Measurements from ENCODE around the gene FRMD4B.

The FRMD4B gene

DNA sequence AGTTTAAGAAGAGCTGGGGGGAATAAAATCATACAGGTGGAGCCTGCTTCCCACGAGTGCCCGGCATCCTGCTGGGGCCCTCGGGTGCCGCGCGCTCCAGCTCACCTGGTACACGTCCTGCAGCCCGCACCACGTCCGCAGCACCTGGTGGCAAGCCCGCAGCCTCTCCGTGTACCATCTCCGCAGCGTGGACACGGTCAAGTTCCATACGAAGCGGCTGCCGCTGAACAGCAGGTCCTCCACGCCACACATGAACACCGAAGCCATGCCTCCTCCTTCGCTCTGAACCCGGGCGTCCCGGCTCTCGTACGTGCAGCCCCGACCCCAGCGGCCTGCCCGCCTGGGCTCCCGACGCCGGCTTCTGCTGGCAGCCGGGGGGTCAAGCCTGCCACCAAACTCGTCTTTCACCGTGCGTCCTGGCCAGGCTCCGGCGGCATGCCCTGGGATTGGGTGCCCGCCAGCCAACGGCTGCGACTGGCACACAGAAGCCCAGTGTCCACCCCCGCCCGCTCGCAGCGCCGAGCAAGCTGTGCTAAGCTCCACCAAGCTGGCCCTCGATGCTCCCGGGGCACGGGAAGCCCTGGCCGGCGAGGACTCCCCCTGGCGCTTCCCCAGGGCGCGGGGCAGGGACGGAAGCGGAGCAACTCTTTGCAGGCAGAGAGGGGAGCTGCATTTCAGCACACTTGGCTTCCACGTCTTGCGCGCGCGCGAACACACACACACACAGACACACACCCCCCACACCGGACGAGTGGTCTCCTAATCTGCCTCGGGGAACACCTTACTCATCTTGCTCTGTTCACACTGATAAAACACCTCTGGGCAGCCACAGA lies at the start of gene FRMD4B:
FRMD4B (minus strand) TSS at position 366 of the 833 bp plus-strand sequence; CDS start at position 267, 99 bp downstream.
- DNase-seq (ENCODE audit: low read depth): no peak

- no peak for DNase-seq (ENCODE audit: low read depth)
Measured at GRCh38 chr3:69433969-69434325, 48.1 kb upstream of the FRMD4B start.

- DNase-seq (ENCODE audit: low read depth): no peak
Measured at GRCh38 chr3:69433121-69433968, 47.5 kb upstream of the FRMD4B start.

GRCh38 chr3:69428657-69429255 lies 42.9 kb upstream of the FRMD4B start:
- DNase-seq (ENCODE audit: low read depth): no peak

DNA sequence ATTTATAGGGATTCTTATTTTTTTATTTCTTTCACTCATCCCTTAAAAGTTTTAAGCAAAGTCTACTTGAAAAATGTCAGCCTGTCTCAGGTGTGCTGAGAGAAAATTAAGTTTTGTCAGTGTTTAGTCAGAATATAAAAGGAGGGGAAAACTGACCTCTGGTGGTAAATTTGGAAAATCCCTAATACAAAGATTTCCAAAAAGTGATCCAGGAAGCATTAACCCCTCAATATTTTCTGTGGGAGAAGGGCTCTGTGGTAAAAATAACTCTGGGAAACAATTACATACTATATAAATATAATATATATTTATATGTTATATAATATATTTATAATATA lies 41.0 kb upstream of the FRMD4B start:
- no peak for DNase-seq (ENCODE audit: low read depth)

- DNase-seq (ENCODE audit: low read depth): no peak
Measured at GRCh38 chr3:69426291-69426966, 40.5 kb upstream of the FRMD4B start.

DNA sequence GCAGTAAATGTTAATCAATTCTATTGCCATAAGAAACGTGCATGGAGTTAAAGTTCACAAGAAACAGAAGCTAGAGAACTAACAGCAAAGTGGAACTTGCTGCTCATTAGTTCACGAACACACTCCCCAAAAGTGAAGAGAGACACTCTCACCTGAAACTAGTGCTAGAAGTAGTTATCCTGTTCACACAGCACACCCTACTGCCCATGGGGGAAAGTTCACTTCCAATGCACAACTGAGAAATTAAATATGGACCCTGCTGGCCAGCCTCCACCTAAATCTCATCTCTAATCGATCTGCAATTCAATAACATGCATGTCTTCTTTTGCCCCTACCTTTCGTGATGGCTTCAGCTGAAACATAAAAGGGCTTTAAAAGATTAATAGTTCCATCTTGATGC lies 39.4 kb upstream of the FRMD4B start:
- DNase-seq (ENCODE audit: low read depth): peak; percentile 7

- no peak for DNase-seq (ENCODE audit: low read depth)
Measured at GRCh38 chr3:69423463-69424155, 37.7 kb upstream of the FRMD4B start.

DNA sequence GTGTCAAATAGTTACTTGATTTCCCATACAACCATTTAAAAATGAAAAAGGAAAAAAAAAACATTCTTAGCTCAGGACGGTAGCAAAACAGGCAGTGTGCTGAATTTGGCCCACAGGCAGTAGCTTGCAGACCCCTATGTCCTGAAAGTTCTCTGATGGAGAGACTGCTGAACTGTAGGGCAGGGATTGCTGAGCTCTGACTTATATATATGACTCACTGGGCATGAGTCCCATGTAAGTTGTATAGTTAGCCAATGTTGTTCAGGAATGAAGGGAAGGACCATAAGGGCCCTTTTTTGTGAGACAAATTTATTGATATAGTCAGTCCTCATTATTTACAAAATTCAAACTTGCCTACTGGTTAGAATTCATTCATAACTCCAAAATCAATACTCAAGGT lies 36.9 kb upstream of the FRMD4B start:
- no peak for DNase-seq (ENCODE audit: low read depth)

DNA sequence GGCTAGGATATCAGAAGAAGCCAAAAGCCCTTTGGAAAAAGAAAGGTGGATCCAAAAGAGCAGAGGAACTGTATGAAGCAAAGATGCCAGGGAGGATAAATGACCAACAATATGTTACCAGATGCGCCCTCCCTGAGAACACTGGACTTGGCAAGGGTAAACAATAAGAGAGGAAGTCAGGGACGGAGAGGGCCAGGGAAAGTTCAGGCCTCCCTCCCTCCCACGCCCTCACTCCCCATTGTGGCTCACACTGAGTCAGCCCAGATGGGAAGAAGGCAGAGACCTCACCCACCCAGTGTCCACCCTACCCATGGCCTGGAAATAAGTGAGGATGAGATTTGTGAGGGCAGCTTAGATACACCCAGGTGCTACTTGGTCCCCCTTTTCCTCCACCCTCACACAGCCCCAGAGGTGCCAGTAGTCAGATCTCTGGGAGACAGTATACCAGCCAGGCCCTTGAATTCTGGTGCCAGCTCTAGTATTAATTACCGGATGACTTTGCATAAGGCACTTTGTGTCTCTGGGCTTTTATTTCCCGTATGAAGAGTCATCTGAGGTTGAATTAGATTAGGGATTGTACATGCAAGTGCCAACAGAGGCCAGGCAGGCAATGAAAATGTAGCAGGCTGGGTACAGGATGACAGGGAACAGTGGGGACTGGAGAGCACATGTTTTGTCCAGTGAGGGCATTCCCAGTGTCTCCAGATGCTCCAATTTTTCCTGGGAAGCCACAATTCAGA lies 35.1 kb upstream of the FRMD4B start:
- no peak for DNase-seq (ENCODE audit: low read depth)

DNA sequence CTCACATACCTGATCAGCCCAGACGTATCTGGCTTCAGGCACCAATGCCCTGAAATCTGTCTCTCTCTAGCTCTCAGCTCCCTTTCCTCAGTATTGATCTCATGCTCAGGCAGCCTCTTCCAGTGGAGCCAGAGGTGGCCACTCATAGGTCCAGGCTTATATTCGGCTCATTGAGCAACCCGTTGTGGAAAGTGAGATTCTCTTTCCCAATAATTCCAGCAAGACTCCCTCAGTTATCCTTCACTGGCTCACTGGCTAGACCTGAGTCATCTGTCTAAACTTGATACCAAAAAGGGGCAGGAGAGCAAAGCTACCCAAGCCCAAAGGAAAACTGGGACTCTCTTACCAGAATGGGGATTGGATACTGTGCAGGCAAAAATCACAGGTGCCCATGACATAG lies 33.4 kb upstream of the FRMD4B start:
- DNase-seq (ENCODE audit: low read depth): no peak

DNA sequence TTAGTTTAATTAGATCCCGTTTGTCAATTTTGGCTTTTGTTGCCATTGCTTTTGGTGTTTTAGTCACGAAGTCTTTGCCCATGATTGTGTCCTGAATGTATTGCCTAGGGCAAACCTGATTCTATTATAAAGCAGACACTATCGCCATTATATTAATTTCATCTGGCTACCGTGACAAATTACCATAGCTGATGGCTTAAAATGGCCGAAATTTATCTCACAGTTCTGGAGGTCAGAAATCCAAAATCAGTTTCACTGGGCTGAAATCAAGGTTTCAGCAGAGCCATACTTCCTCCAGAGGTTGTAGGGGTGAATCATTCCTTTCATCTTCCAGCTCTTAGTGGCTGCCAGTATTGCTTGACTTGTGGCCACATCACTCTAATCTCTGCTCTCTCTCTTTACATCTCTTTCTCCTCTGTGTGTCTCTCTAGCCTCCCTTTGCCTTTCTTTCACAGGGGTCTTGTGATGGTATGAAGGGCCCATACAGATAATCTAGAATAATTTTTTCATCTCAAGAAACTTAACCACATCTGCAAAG lies 31.7 kb upstream of the FRMD4B start:
- no peak for DNase-seq (ENCODE audit: low read depth)

GRCh38 chr3:69413551-69414207 lies 27.8 kb upstream of the FRMD4B start:
- DNase-seq (ENCODE audit: low read depth): no peak

DNA sequence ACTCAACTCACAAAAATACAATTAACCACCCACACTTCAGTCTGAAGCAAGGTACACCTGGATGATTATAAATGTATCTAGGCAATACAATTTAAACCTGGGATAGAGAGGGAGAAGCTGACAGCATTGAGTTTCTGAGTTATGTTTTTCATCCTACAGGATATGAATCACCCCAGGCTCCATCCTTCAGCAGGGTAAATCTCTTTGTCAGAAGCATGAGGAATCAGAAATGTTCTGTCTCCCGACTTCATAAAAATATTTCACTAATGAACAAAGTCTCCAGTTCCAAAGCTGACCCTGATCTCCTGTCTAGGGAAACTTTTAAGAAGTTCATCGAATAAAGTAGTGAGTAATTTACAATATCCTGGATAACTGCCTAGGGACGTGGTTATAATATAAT lies 25.5 kb upstream of the FRMD4B start:
- DNase-seq (ENCODE audit: low read depth): no peak

GRCh38 chr3:69410301-69410700 lies 24.4 kb upstream of the FRMD4B start:
- peak; percentile 61 for DNase-seq (ENCODE audit: low read depth)

DNA sequence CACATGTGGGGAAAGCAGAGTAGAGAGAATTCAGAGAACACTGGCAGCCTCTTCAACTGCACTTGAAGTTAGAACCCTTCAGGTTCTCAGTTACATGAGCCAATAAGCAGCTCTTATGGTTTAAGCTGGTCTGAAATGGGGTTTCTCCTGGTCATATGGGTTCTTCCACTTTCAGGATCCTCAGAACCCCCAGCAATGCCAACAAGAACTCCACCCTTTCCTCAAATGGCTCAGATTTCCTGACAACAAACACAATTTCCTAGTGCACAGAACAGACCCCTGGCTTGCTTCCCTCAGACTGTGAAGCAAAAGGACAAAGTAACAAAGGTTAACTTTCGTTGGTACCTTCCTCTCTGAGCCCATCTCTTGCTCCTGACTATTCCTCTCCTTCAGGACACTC lies 23.9 kb upstream of the FRMD4B start:
- DNase-seq (ENCODE audit: low read depth): no peak

- no peak for DNase-seq (ENCODE audit: low read depth)
Measured at GRCh38 chr3:69409011-69409410, 23.1 kb upstream of the FRMD4B start.

DNA sequence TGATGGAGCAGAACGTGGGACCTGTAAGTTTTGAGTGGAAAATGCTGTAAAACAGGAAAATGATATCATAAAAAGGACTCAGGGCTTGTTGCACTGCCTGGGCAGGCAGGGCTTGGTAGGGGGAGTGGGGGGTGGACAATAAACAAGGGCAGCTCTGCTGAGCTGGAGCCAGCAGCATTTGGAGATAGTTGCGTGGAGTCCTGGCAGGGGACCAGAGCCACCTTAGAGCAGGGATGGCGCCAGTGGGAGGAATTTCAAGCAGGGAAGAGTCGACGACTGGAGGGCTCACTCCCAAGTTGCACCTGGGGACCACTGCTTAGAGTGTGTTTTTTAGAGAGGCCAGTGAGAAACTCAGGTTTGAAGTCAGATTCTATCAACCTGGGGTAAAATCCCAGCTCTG lies 22.7 kb upstream of the FRMD4B start:
- no peak for DNase-seq (ENCODE audit: low read depth)

GRCh38 chr3:69407908-69408307 lies 22.0 kb upstream of the FRMD4B start:
- DNase-seq (ENCODE audit: low read depth): no peak

DNA sequence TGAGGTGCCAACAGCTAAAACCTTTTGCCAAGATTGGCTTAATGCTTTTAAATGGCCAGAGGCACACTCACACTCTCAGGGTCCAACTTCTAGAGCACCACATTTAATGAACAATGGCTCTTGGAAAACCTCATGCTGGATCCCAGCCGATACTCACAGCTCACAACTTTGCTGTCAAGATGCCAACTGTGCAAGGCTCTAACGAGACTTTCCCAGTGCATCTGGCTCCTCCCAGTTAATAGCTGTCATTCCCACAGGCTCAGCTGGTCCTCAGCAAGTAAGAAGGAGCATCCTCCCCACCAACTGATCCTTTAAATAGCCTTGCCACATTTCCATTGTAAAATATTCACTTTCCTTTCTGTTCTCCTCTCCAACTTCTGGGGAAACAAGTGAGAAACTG lies 20.3 kb upstream of the FRMD4B start:
- no peak for DNase-seq (ENCODE audit: low read depth)

Measured in activated T-cell treated with anti-CD3 and anti-CD28 coated beads for 24 hours (primary cell).